IPS DF 19.7 (cell line): Measurements from ENCODE around the gene SCN3B.

Experiments used
- DNase-seq: peaks from one replicate; pipeline ENCODE4 v3.0.0-alpha.2; 2013; ENCODE audit warnings: low read depth, low spot score

Gene SCN3B

GRCh38 chr11:123659311-123659710 lies 4.9 kb upstream of the SCN3B start:
- no peak for DNase-seq

DNA sequence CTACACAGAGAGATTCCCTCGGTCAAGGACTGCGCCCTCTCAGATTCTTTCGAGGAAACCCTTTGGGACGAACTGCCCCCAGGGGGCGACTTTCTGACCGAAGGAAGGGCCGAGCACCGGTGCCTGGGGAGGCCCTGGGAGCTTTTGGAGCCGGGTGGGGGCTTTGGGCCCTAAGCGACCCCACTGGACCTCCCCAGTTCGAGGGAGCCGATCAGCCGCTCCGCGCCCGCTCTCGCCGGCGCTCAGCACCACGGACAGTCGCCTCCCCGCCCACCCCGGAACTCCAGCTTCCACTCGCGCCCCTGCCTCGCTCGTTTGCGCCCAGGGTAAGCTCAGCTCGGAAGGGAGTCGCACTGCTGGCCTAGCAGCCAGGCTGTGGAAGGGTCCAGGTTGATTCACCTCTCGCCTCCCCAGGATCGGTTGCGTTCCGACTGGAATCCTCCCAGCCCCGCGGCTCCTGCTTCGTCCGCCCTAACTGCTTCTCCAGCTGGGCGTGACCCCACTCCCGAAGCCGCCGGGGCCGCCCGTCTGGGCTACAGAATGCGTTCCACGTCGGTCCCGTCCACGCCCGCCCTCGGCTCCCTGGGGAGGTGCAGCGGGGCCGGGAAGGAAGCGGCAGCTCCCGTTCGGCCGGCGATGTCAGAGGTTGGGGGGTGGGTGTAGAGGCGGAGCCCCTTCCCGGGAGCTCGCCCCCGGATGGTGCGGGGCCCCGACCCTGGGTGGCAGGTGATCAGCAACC lies 428 bp downstream of the SCN3B start:
- DNase-seq, result no peak

DNA sequence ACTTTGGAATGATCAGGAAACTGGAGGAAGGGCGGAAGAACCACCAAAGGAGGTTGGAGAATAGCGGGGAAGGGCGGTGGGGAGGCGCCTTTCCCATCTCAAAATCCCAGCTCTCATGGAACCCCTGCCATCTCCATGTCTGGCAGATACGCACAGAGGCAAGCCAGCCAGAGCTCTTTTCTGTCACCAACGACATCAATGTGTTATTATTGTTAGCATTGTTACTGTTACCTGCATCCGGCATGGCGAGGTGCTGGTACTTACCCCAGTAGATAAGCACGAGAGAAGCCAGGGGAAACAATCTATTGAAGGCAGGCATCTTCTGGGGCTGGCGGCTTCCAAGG lies 969 bp downstream of the SCN3B start:
- no peak for DNase-seq

DNA sequence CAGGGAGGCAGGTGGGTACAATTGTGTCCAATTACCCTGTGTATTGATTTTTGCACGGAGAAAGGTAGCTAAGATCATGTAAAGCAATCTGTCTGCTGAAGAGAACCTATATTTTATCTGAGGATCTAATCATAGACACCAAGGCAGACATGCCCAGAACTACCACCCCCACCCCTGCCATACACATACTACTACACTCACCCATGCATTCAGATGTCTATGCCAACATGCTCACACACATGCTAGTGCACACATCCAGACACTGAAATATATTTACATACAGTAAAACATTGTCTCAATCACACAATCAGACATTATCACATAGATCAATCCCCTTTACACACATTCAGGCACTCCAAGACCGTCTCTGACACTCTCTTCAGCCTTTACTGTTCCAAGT lies 1.8 kb downstream of the SCN3B start:
- DNase-seq, result no peak

- DNase-seq, result no peak
Observed at GRCh38 chr11:123650901-123651300, 3.5 kb downstream of the SCN3B start.

DNA sequence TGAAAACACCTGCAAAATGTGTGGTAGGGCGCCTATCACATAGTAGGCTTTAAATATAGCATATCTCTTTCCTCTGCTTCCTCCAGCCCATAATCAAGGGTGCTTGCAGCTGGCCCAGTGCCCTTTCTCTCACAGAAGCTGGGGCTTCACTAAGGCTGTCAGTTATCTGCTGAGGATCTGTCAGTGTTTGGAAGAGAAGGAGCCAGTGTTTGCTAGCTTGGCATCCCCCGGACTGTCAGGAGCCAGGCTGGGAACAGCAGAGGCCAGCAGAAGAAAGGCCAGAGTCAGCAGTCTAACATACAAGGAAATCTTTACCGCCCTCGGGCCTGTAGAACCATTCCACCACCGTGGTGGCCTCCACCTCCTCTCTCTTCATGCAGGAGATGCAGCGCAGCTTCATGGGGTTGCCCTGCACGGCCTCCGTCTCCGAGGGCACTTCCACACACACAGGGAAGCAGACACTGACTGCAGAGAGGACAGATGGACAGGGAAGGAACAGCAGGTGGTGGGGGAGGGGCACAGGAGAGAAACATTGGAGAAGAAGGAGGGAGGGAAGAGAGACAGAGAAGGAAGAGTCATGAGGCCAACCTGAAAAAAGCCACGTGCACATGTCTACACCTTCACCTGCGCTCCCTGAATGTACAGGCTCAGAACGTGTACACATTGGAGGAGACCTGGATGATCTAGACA lies 9.0 kb downstream of the SCN3B start:
- DNase-seq, result no peak

DNA sequence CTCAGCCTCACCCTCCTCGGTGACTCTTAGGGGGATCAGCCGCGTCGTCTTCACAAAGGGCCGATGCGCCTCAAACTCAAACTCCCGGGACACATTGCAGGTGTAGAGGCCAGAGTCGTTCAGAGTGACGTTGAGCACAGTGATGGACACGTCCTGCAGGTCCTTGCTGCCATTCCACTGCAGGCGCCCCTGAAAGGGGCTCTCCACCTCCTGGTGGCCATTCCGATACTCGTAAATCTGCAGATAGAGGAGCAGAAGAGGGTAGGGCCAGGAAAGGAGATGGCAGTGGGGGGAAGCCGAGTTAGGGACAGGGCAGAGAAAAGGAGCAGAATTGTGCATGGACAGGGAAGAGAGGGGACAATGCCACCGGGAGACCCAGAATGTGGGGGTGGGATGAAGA lies 12.0 kb downstream of the SCN3B start:
- DNase-seq, result no peak

DNA sequence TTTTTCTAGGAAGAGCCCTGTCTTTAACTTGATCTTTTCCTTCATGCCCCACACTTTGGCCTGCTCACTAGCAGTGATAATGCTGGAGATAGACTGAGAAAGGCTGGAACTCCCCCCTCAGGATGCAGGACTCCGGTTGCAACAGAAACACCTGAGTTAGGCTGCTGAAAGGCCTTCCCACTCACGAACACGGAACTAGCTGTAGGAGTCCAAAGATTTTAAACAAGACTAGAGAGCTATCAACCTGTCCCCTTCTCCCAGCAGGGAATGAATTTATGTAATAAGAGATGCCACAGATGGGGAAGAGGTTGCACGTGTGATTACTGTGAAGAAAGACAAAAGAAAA lies 13.0 kb downstream of the SCN3B start:
- no peak for DNase-seq

- DNase-seq, result no peak
Observed at GRCh38 chr11:123640677-123641494, 13.5 kb downstream of the SCN3B start.

- no peak for DNase-seq
Observed at GRCh38 chr11:123640029-123640428, 14.4 kb downstream of the SCN3B start.

- no peak for DNase-seq
Observed at GRCh38 chr11:123630126-123630608, 24.3 kb downstream of the SCN3B start.

DNA sequence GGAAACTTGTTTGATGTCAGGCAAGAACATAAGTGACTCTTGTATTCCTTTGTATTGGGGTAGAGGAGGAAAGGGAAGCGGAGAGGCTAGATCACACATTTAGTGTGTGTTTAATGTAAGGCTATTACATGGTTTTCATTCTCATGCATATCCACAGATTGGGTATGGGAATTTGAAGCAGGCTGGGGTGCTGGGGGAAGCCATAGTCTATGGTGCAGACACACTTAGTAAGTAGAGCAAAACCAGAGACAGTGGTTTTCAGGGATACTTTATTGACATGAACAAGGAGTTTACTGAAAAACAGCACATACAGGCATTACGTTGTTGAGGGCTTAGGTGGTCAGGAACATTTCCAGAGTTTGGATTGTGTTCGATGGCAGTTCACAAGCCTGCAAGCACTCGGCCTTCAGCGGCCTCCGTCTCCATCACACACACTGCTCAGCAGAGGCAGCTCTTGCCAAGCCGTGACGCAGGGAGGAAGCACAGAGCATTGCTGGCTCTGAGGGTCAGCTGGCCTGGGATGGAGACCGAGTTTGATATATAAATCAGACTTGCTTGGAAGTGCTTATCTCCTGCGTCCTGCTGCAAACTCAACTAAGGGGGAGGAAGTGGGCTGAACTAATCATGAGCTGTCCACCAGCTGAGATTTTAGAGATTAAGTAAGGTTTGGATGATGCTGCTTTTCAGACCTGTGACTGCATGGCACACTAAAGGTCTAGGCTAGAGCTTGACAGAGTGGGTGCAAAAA lies 25.3 kb downstream of the SCN3B start:
- no peak for DNase-seq

GRCh38 chr11:123624974-123625373 lies 29.4 kb downstream of the SCN3B start:
- no peak for DNase-seq

DNA sequence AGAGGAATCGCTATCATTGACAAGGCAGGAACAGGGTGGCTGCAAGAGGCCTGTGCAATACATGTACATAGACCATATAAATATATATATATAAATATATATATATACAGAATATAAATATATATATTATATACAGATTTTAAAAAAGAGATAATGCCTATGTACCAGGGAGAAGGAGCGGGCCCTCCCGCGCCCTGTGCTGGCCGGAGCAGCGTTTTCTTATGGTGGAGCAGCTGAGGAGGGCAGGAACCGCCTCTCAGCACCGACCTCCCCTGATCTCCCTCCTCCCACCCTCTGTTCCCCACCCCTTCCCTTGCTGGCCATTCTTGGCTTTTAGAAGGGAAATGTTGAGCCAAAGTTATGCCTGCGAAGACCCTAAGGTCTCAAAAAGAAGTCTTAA lies 31.8 kb downstream of the SCN3B start:
- DNase-seq, result no peak

- DNase-seq, result no peak
Observed at GRCh38 chr11:123616505-123617198, 37.8 kb downstream of the SCN3B start.

DNA sequence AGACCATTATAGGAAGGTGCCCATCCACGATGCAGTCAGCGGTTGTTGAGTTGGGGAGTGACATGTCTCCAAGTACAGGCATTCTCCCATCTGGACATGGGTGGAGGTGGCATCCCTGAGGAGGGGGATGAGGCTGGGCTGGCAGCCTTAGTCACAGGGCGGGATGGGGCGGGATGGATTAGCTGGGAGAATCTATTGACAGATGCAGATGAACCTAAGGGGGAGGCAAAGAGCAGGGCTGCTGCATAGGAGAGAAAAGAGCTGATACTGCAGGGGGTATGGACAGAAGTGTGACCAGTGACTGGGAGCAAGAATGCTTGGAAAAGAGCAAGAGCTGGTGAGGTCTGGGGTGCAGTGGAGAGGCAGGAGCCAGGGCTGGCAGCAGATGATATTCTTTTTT lies 42.7 kb downstream of the SCN3B start:
- no peak for DNase-seq

DNA sequence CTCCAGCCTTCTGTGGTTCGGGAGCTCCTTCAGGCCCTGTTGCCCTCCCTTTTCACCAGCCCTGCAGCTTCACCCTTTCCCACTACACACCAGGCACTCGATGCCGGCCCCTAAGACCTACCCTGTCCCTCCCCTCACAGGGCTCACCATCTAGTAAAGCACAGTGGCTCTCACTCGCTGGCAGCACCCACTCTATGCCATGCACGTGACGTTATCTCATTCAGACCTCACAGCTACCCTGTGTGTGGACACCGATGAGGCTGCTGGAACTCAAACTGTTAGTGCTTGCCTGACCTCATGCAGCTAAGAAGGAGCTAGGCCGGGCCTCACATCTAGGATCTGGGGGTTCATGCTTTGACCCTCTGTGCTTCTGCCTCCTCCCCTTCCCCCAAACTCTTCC lies 45.5 kb downstream of the SCN3B start:
- no peak for DNase-seq

GRCh38 chr11:123608371-123608770 lies 46.1 kb downstream of the SCN3B start:
- no peak for DNase-seq

- DNase-seq, result no peak
Observed at GRCh38 chr11:123607781-123608180, 46.6 kb downstream of the SCN3B start.

DNA sequence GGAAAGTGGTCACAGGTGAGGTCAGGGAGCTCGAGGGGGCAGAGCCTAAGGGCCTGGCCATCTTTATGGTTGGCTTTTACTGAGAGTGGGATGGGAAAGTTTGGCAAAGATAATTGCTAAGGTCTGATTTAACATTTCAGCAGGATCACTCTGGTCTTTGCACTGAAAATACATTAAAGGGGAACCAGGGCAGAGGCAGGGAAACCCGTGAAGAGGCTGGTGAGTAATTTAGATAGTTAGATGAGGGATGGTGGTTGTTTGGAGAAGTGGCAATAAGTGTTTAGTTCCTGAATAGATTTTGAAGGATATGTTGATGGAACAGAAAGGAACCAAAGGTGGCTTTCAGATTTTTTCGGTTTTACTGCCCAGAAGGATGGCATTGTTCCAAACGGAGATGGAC lies 50.8 kb downstream of the SCN3B start:
- DNase-seq, result no peak

GRCh38 chr11:123601743-123602142 lies 52.7 kb downstream of the SCN3B start:
- DNase-seq, result no peak
